ENCODE results near the gene RASAL3. TPM values are rescaled to one million over a fixed set of nuclear protein-coding genes. Genes with fewer than 3 reads are reported as not detected.

Gene RASAL3
- total RNA-seq, result 10 to 100 TPM; 63.2 to 66.2 TPM

DNA sequence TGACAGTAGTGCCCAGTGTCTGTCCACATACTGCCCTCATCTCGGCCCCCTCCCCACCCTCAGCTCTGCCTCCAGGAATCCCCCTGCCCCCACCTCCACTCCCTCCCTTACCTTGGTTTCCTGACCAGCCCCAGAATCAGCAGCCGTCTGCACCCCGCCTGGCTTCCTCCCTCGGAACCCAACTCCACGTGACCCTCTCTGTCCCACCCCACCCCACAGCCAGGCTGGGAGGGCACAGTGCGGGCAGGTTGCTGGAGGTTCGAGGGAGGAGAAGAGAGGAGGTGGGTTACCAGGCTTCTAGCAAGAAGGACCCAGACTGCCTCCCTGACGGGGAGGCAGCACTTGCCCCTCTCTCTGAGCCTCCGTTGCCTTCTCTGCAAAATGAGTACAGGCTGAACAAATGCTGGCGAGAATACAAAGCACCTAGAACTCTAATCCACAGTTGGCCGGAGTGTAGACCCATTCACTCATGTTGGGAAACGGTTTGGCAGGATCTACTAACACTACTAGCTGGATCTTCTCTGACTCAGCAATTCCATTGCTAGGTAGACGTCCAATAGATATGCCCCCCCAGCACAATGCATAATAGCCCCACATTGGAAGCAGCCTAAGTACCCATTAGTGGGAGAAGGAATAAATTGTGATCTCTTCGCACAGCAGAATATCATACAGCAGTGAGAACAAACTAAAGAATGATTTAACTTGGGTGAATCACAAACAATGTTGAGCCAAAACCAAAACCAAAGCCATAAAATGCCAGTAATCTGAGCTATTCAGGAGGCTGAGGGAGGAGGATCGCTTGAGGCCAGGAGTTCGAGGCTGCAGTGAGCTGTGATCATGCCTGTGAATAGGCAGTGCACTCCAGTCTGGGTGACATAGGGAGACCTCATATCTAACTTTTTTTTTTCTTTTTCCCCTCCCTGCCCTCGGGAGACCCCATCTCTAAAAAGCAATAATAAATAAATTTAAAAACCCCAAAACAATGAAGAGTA lies at the start of gene RASAL3:
Gene RASAL3, minus strand, starts transcription at position 151 of the 992 bp plus-strand sequence. CDS start 186 bp downstream, outside the sequence.
- H3K27me3 Mint-ChIP-seq (ENCODE audit: low read depth), result peaks cover 3% of the 10 kb centered on the region
- H3K27ac Mint-ChIP-seq, result peak within 1 kb of the TSS; percentile 96
- peak; percentile 69 for DNase-seq
- H3K36me3 Mint-ChIP-seq (ENCODE audit: low read depth), result peaks cover 7% of the 10 kb centered on the region
- intact Hi-C loops (cut with micrococcal nuclease), result loop anchor here (1.0 to 5.0 kb wide), 2 partner anchors 85 to 162 kb away; partner anchors contain the start of gene AKAP8
- H3K4me3 Mint-ChIP-seq, result peak within 1 kb of the TSS; percentile 87
- CTCF ChIA-PET, result interaction anchor here (1.1 to 2.5 kb wide), 5 partner anchors 28 to 91 kb away, joined by 4 to 15 read pairs (median 6); partner anchors contain the start of gene AKAP8L
- peaks cover 61% of the 10 kb centered on the region for H3K4me1 Mint-ChIP-seq (ENCODE audit: low read depth)
- H3K9me3 Mint-ChIP-seq, result no peaks in the 10 kb centered on the region

DNA sequence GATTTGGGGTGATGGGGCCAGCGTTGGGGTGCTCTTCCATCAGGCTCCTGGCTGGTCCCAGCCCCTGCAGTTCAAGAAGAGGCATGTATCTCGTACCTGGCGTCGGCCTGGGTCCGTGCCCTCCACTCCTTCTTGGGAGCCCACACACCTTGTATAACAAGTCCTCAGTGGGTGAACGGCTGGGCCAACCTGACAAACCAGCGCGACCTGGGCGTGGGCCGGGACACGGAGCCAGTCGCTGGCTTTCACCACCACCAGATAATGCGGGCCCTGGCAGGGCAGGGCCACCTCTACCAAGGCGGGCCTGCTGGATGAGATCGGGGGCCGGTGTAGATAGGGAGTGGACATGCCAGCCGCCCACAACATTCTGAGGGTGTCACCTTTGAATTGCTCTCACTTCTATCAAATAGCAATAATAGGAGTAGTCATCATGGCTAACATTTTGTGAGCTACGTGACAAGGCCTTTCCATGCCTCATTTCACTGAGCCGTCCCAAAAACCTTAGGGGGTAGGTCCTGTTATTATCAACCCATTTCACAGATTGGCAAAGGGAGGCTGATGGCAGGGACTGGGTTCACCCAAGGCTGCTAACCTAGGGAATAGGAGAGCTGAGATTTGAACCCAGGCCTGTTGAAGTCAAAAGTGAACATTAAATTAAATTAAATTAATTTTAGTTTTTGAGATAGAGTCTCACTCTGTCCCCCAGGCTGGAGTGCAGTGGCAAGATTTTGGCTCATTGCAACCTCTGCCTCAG lies 47.5 kb upstream of the RASAL3 start:
- Mint-ChIP-seq H3K4me1 (ENCODE audit: low read depth) (peaks cover 29% of the 10 kb centered on the region), H3K9me3 (peaks cover 8% of the 10 kb centered on the region), H3K27me3 (ENCODE audit: low read depth) (peaks cover 17% of the 10 kb centered on the region), H3K27ac (no peak overlapping the region), H3K4me3 (no peak overlapping the region), H3K36me3 (ENCODE audit: low read depth) (peaks cover 6% of the 10 kb centered on the region)
- intact Hi-C loops (cut with micrococcal nuclease), result no loop called here
- no peak for DNase-seq
- CTCF ChIA-PET, result no interaction called here

DNA sequence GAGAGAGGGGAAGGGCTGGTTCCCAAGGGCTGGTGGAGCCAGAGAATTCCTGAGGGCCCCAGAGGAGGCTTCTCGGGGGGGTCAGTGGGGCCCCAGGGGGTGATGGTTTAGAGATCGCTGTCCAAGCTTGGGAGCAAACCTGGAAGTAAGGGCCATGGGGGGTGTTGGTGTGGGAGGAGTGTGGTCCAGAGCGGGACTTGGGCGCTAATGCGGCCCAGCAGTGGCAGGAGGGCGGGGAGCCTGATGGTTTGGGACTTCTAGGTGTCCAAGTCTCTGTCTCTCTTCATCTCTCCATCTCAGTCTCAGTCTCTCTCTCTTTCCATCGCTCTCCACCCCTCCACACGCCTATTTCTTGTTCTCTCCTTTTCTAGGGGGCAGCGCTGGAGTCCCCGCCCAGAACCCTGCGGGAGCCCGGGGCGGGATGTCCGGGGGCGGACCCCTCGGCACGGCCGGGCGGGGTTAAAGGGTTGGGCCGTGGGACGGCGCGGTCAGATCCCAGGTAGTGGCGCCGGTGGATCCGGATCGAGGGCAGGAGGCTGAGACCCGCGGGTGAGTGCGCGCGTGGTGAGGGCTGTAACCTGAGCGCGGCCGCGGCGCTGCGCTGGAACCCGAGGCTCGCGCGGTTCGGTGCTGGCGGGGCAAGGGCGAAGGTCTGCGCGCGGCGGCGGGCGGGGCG lies 43.8 kb upstream of the RASAL3 start, which contains the start of gene CYP4F22:
Gene CYP4F22, plus strand, starts transcription at position 491 of the 676 bp plus-strand sequence. CDS start 16,812 bp downstream, outside the sequence.
- intact Hi-C loops (cut with micrococcal nuclease), result no loop called here
- peak within 1 kb of the TSS; percentile 69 for H3K4me3 Mint-ChIP-seq
- no peaks in the 10 kb centered on the region for H3K9me3 Mint-ChIP-seq
- CTCF ChIA-PET, result no interaction called here
- H3K36me3 Mint-ChIP-seq (ENCODE audit: low read depth), result no peaks in the 10 kb centered on the region
- H3K27me3 Mint-ChIP-seq (ENCODE audit: low read depth), result peaks cover 17% of the 10 kb centered on the region
- no peak within 1 kb of the TSS for H3K27ac Mint-ChIP-seq
- peaks cover 13% of the 10 kb centered on the region for H3K4me1 Mint-ChIP-seq (ENCODE audit: low read depth)
- no peak for DNase-seq

DNA sequence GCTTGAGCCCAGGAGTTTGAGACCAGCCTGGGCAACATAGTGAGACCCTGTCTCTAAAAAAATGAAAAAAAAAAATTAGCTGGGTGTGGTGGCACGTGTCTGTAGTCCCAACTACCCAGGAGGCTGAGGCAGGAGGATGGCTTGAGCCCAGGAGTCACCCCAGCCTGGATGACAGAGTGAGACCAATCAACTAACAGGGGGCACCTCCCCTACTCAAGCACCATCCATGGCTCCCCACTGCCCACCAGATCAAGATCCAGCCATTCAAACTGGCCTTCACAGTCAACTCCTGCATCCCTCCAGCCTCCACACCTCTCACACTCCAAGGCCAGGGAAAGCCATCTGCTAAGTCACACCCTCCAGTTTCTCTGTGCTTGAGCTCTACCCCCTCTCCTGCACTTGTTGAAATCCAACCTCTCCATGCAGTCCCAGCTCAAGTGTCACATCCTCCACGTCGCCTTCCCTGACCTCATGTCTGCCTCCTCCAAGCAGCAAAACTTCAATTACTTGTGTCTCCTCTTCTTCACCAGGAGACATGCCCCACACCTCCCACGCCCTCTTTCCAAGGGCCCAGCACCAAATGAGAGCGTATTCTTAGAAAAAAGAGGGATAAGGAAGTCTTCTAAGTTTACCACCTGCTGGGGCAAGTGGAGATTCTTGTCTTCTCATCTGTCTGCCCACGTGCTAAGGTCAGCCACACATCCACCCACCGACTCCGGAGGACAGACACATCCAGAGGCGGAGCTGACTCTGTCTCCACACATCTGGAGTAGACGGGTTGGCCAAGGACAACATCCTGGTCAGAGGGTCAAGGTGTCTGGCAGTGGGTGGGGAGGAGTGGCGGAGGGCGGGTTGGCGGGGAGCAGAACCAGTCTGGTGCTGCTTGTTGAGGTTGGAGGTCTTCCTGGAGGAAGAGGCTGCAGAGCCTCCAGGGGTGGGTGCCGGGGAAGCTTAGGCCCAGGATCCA lies 43.0 kb upstream of the RASAL3 start:
- Mint-ChIP-seq H3K4me3 (peak overlapping the region; percentile 69), H3K4me1 (ENCODE audit: low read depth) (peaks cover 13% of the 10 kb centered on the region), H3K9me3 (no peaks in the 10 kb centered on the region), H3K27ac (no peak overlapping the region), H3K27me3 (ENCODE audit: low read depth) (peaks cover 17% of the 10 kb centered on the region), H3K36me3 (ENCODE audit: low read depth) (no peaks in the 10 kb centered on the region)
- DNase-seq, result no peak
- intact Hi-C loops (cut with micrococcal nuclease), result no loop called here
- CTCF ChIA-PET, result no interaction called here

DNA sequence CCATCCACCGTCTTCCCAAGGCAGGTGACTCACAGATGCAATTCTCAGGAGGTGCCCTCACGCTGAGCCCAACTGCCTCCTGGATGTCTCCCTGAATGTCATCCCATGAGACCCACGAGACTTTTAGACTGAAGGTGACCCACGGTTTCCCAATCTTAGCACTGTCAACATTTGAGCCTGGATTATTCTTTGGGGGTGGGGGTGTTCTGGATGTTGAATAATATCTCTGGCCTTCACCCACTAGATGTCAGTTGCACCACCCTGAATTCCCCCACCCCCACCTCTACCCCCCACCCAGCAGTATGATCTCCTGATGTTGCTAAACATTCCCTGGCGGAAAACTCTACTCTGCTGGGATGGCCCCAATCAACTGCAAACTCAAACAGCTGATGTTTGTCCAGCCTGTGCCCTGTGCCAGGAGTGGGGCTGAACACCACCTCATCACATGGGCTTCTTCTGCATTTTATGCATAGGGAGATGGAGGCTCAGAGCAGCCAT lies 41.8 kb upstream of the RASAL3 start:
- CTCF ChIA-PET, result no interaction called here
- no peaks in the 10 kb centered on the region for H3K9me3 Mint-ChIP-seq
- H3K27me3 Mint-ChIP-seq (ENCODE audit: low read depth), result peaks cover 17% of the 10 kb centered on the region
- peaks cover 13% of the 10 kb centered on the region for H3K4me1 Mint-ChIP-seq (ENCODE audit: low read depth)
- no peak overlapping the region for H3K4me3 Mint-ChIP-seq
- intact Hi-C loops (cut with micrococcal nuclease), result no loop called here
- no peak for DNase-seq
- H3K36me3 Mint-ChIP-seq (ENCODE audit: low read depth), result no peaks in the 10 kb centered on the region
- H3K27ac Mint-ChIP-seq, result no peak overlapping the region

DNA sequence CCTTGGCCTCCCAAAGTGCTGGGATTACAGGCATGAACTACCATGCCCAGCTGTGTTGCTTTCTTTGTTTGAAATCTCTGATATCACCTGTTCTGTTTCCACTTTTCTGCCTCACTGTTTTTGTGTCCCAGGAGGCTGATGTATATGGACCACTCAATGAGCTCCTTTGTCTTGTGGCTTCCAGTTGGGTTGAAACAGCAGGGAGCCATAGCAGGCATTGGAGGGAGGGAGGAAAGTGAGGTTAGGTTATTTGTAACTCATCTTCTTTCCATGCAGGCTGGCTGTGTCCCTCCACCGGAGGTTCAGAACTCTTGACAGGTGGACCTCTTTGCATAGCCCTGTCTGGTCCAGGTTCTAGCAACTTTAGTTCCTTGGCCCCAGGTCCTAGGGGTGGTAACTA lies 37.9 kb upstream of the RASAL3 start:
- Mint-ChIP-seq H3K4me1 (ENCODE audit: low read depth) (peaks cover 17% of the 10 kb centered on the region), H3K4me3 (no peak overlapping the region), H3K27me3 (ENCODE audit: low read depth) (peaks cover under 1% of the 10 kb centered on the region), H3K27ac (no peak overlapping the region), H3K36me3 (ENCODE audit: low read depth) (no peaks in the 10 kb centered on the region), H3K9me3 (no peaks in the 10 kb centered on the region)
- DNase-seq, result no peak
- CTCF ChIA-PET, result interaction anchor here (0.6 kb wide), 1 partner anchor 29 kb away, joined by 6 read pairs; no protein-coding TSS in a partner anchor
- intact Hi-C loops (cut with micrococcal nuclease), result no loop called here

DNA sequence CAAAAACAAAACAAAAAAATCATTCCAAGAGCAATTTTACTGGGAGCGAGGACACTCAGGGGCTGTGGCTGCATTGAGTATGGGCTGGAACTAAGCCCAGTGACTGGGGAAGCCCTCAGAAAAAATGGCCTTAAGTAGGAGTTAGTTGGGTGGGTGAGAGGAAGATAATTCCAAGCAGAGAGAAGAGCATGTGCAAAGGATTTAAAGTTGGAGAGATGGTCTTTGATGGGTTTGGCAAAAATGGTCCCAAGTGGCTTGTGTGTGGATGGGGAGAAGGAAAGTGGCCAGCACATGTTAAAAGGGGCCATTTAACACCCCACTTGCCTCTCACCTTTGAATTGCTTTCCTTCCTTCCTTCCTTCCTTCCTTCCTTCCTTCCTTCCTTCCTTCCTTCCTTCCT lies 37.3 kb upstream of the RASAL3 start:
- no peaks in the 10 kb centered on the region for H3K27me3 Mint-ChIP-seq (ENCODE audit: low read depth)
- no peaks in the 10 kb centered on the region for H3K36me3 Mint-ChIP-seq (ENCODE audit: low read depth)
- intact Hi-C loops (cut with micrococcal nuclease), result no loop called here
- H3K9me3 Mint-ChIP-seq, result no peaks in the 10 kb centered on the region
- no peak for DNase-seq
- CTCF ChIA-PET, result interaction anchor here (0.6 kb wide), 1 partner anchor 29 kb away, joined by 6 read pairs; no protein-coding TSS in a partner anchor
- no peak overlapping the region for H3K27ac Mint-ChIP-seq
- H3K4me1 Mint-ChIP-seq (ENCODE audit: low read depth), result peaks cover 17% of the 10 kb centered on the region
- H3K4me3 Mint-ChIP-seq, result no peak overlapping the region

DNA sequence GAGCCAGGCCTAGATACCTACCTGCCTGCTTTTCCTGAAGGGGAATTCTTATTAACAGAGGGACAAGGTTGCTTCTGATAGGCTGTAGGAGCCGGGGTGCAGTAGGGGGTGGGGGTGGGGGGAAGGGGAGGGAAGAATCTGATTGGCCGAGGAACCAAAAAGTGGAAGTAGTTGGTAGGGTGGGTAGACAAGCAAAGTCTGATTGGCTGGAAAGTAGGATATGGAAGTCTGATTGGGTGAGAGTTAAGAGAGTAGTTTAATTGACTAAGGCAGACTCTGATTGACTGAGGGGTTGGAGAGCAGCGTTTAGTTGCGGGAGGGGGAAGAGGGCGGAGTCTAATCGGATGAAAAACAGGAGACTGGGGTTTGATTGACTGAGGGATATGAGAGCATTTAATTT lies 34.6 kb upstream of the RASAL3 start:
- Mint-ChIP-seq H3K4me3 (no peak overlapping the region), H3K9me3 (no peaks in the 10 kb centered on the region), H3K36me3 (ENCODE audit: low read depth) (no peaks in the 10 kb centered on the region), H3K27ac (no peak overlapping the region), H3K27me3 (ENCODE audit: low read depth) (no peaks in the 10 kb centered on the region), H3K4me1 (ENCODE audit: low read depth) (peaks cover 17% of the 10 kb centered on the region)
- no peak for DNase-seq
- intact Hi-C loops (cut with micrococcal nuclease), result no loop called here
- CTCF ChIA-PET, result no interaction called here

DNA sequence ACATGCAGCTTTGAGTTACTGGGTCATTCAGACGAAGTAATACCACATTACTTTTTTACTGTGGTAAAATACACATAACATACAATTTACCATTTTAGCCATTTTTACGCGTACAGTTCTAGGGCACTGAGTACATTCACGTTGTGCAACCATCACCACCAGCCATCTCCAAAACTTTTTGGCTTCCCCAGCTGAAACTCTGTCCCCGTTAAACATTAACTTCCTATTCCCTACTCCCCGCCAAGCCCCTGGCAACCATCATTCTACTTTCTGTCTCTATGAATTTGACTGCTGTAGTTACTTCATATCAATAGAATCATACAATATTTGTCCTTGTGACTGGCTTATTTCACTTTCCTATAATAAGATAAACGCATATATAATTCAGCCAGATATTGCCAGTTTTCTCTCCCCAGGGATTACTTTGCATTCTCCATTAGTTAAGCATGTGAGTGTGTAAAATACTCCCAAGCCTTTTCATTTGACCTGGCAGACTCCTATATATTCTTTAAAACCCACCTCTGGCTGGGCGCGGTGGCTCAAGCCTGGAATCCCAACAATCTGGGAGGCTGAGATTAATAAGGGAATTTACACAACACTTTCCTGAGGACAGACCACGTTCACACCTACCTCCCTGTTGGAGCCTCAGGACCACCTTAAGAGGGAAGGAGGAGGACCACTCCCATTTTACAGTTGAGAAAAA lies 34.0 kb upstream of the RASAL3 start:
- no peaks in the 10 kb centered on the region for H3K36me3 Mint-ChIP-seq (ENCODE audit: low read depth)
- H3K4me1 Mint-ChIP-seq (ENCODE audit: low read depth), result peaks cover 17% of the 10 kb centered on the region
- CTCF ChIA-PET, result no interaction called here
- no peak overlapping the region for H3K4me3 Mint-ChIP-seq
- H3K9me3 Mint-ChIP-seq, result no peaks in the 10 kb centered on the region
- H3K27me3 Mint-ChIP-seq (ENCODE audit: low read depth), result no peaks in the 10 kb centered on the region
- intact Hi-C loops (cut with micrococcal nuclease), result no loop called here
- DNase-seq, result no peak
- no peak overlapping the region for H3K27ac Mint-ChIP-seq

DNA sequence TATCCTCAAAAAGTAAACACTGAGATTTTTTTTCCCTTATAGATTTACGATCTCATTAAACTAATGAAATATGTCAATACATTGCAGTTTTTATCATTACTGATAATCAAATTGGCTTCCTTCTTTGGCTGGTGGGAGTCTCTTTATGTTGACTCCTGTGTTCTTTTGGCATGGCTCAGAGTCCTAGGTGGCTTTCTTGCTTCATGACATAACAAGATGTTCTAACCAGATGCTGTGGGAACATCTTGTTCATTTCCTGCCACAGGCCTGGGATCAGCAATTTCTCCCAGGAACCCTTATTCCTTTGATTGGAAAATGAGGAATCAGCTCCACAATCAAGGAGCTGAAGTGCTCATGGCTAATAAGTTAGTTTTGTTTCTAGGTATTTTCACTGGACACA lies 30.8 kb upstream of the RASAL3 start:
- no peaks in the 10 kb centered on the region for H3K36me3 Mint-ChIP-seq (ENCODE audit: low read depth)
- CTCF ChIA-PET, result no interaction called here
- intact Hi-C loops (cut with micrococcal nuclease), result no loop called here
- no peak overlapping the region for H3K4me3 Mint-ChIP-seq
- no peak for DNase-seq
- H3K27ac Mint-ChIP-seq, result no peak overlapping the region
- no peaks in the 10 kb centered on the region for H3K9me3 Mint-ChIP-seq
- H3K4me1 Mint-ChIP-seq (ENCODE audit: low read depth), result peaks cover 12% of the 10 kb centered on the region
- no peaks in the 10 kb centered on the region for H3K27me3 Mint-ChIP-seq (ENCODE audit: low read depth)

All from activated naive CD4-positive, alpha-beta T cell treated with anti-CD3 and anti-CD28 coated beads for 36 hours (primary cell).